GM23338 (cell line): ENCODE results near the gene SCIN. TPM values are rescaled to one million over a fixed set of nuclear protein-coding genes. Genes with fewer than 3 reads are reported as not detected.

Source experiments
- ATAC-seq: fragments of 200-7000 bp; cut with Tn5 transposase; 3 replicates; pipeline ENCODE4 v1.9.1; 2020
- DNase-seq: peaks from one replicate; pipeline ENCODE4 v3.0.0-alpha.2; 2015; ENCODE audit warnings: low spot score
- H2AFZ ChIP-seq: fragments of 200-600 bp; sonication (generic); 2 replicates; pipeline ENCODE4 v1.8.0; 2016; ENCODE audit warnings: antibody characterized with exemption, mild to moderate bottlenecking, moderate library complexity
- H3F3A ChIP-seq: fragments of 200-600 bp; sonication (generic); replicated peaks from 2 replicates; pipeline ENCODE4 v1.8.0; 2017; ENCODE audit warnings: antibody characterized with exemption, mixed run types, low read depth
- H3K27ac ChIP-seq: fragments of 200-600 bp; sonication (generic); 2 replicates; pipeline ENCODE4 v1.6.1; 2016; ENCODE audit warnings: low read depth
- H3K27me3 ChIP-seq: fragments of 200-600 bp; sonication (generic); 2 replicates; pipeline ENCODE4 v1.8.0; 2016; ENCODE audit warnings: mild to moderate bottlenecking, mixed run types, moderate library complexity; ENCODE audit not compliant: insufficient read depth
- H3K36me3 ChIP-seq: fragments of 200-600 bp; sonication (generic); 2 replicates; pipeline ENCODE4 v1.8.0; 2016; ENCODE audit warnings: mild to moderate bottlenecking; ENCODE audit not compliant: insufficient read depth
- H3K4me1 ChIP-seq: fragments of 200-600 bp; sonication (generic); 2 replicates; pipeline ENCODE4 v1.8.0; 2016; ENCODE audit warnings: mild to moderate bottlenecking, moderate library complexity; ENCODE audit not compliant: insufficient read depth
- H3K4me2 ChIP-seq: fragments of 200-600 bp; sonication (generic); 2 replicates; pipeline ENCODE4 v1.7.1; 2017; ENCODE audit warnings: mixed run types
- H3K4me3 ChIP-seq: fragments of 200-600 bp; sonication (generic); 2 replicates; pipeline ENCODE4 v1.6.1; 2016; ENCODE audit warnings: mixed run types
- H3K79me2 ChIP-seq: fragments of 200-600 bp; sonication (generic); replicated peaks from 2 replicates; pipeline ENCODE4 v1.8.0; 2017; ENCODE audit warnings: mild to moderate bottlenecking; ENCODE audit not compliant: insufficient read depth
- H3K9me2 ChIP-seq: fragments of 200-600 bp; sonication (generic); 2 replicates; pipeline ENCODE4 v1.8.0; 2017; ENCODE audit not compliant: insufficient read depth
- H4K20me1 ChIP-seq: fragments of 200-600 bp; sonication (generic); replicated peaks from 2 replicates; pipeline ENCODE4 v1.8.0; 2017; ENCODE audit warnings: mild to moderate bottlenecking; ENCODE audit not compliant: insufficient read depth
- H3K27ac Mint-ChIP-seq: 2 replicates; pipeline ENCODE4 v1.8.0; 2020; ENCODE audit warnings: inconsistent platforms, mild to moderate bottlenecking, moderate library complexity, mixed read lengths
- H3K27me3 Mint-ChIP-seq: 3 replicates; pipeline ENCODE4 v1.8.0; 2022; ENCODE audit warnings: low read depth, mild to moderate bottlenecking, moderate library complexity, mixed read lengths, inconsistent platforms; ENCODE audit not compliant: insufficient read depth, poor library complexity
- H3K36me3 Mint-ChIP-seq: 3 replicates; pipeline ENCODE4 v1.8.0; 2021; ENCODE audit warnings: low read depth, mild to moderate bottlenecking, inconsistent platforms, moderate library complexity, mixed read lengths
- H3K4me1 Mint-ChIP-seq: 3 replicates; pipeline ENCODE4 v1.8.0; 2020; ENCODE audit warnings: mild to moderate bottlenecking, inconsistent platforms, mixed read lengths
- H3K4me3 Mint-ChIP-seq: 3 replicates; pipeline ENCODE4 v1.8.0; 2021; ENCODE audit warnings: moderate library complexity, mild to moderate bottlenecking, inconsistent platforms, mixed read lengths
- H3K9me3 Mint-ChIP-seq: 3 replicates; pipeline ENCODE4 v1.8.0; 2020; ENCODE audit warnings: moderate library complexity, mild to moderate bottlenecking, inconsistent platforms, mixed read lengths
- CREB1 ChIP-seq: fragments of 250-450 bp; sonication (Bioruptor Pico); IDR thresholded peaks from 2 replicates; pipeline ENCODE4 v1.5.0; 2020; ENCODE audit warnings: low read depth, mild to moderate bottlenecking, moderate library complexity
- CTCF ChIP-seq, 2 experiments: fragments of 200-600 bp in 1 of 2; sonication (generic) in 1 of 2; conservative IDR thresholded peaks; 2 replicates each; pipeline versions ENCODE4 v1.5.1 to v1.6.1; 2016 to 2017; ENCODE audit warnings: antibody characterized with exemption in 2 of 2, low read depth in 2 of 2, mild to moderate bottlenecking in 2 of 2, moderate library complexity in 1 of 2
- ETS1 ChIP-seq: IDR thresholded peaks from 2 replicates; pipeline ENCODE4 v1.6.1; 2016; ENCODE audit warnings: antibody characterized with exemption
- EZH2 ChIP-seq: fragments of 200-600 bp; sonication (generic); IDR thresholded peaks from one replicate; pipeline ENCODE4 v1.8.0; 2017; ENCODE audit warnings: antibody characterized with exemption, mild to moderate bottlenecking, low read depth; ENCODE audit not compliant: unreplicated experiment
- EZH2phosphoT487 ChIP-seq: fragments of 200-600 bp; sonication (generic); IDR thresholded peaks from one replicate; pipeline ENCODE4 v1.8.1; 2018; ENCODE audit warnings: antibody characterized with exemption; ENCODE audit not compliant: unreplicated experiment
- JUNB ChIP-seq: IDR thresholded peaks from one replicate; pipeline ENCODE4 v1.6.1; 2016; ENCODE audit warnings: antibody characterized with exemption; ENCODE audit not compliant: unreplicated experiment
- NANOG ChIP-seq: IDR thresholded peaks from 2 replicates; pipeline ENCODE4 v1.6.1; 2016; ENCODE audit warnings: antibody characterized with exemption, borderline replicate concordance
- POLR2AphosphoS5 ChIP-seq: IDR thresholded peaks from 2 replicates; pipeline ENCODE4 v1.6.1; 2016; ENCODE audit warnings: antibody characterized with exemption, low read depth
- REST ChIP-seq: IDR thresholded peaks from one replicate; pipeline ENCODE4 v1.6.1; 2018; ENCODE audit warnings: antibody characterized with exemption; ENCODE audit not compliant: unreplicated experiment
- ZNF114 ChIP-seq: fragments of 250-450 bp; sonication (Bioruptor Pico); IDR thresholded peaks from 2 replicates; pipeline ENCODE4 v1.5.0; 2020; ENCODE audit warnings: mild to moderate bottlenecking, moderate library complexity
- ZNF331 ChIP-seq: fragments of 250-450 bp; sonication (Bioruptor Pico); IDR thresholded peaks from 2 replicates; pipeline ENCODE4 v1.5.0; 2020; ENCODE audit warnings: low read depth, mild to moderate bottlenecking, moderate library complexity
- ZNF462 ChIP-seq: fragments of 250-450 bp; sonication (Bioruptor Pico); IDR thresholded peaks from 2 replicates; pipeline ENCODE4 v1.5.0; 2020; ENCODE audit warnings: mild to moderate bottlenecking, moderate library complexity
- polyA plus RNA-seq: library from polyadenylated mRNA; unstranded; fragments of >200 nt; fragmentation: Nextera tagmentation; extraction: Ambion mirVana; gene quantifications from 2 replicates; pipeline ENCODE4 v1.2.1, GENCODE V29; 2016
- total RNA-seq: library from RNA; depleted of rRNA; stranded (reverse); fragments of >200 nt; shearing (Covaris generic); gene quantifications from 2 replicates; pipeline ENCODE4 v1.2.3, GENCODE V29; 2014

SCIN gene
- total and polyA plus RNA-seq, 2 experiments from 2014 or later: 0.80 to 0.92 TPM

- Histone ChIP-seq H3K4me1 (no peaks in the 10 kb centered on the region), H3F3A (no peaks in the 10 kb centered on the region), H3K4me2 (no peak overlapping the region), H4K20me1 (no peaks in the 10 kb centered on the region), H2AFZ (peak overlapping the region; percentile 60; the same call in 1 of the 2 replicates), H3K9me2 (no peaks in the 10 kb centered on the region), H3K27me3 (no peaks in the 10 kb centered on the region), H3K79me2 (no peaks in the 10 kb centered on the region), H3K4me3 (no peak overlapping the region), H3K27ac (no peak overlapping the region), H3K36me3 (no peaks in the 10 kb centered on the region)
- ATAC-seq (no peak), DNase-seq (no peak)
- Mint-ChIP-seq H3K27ac (no peak overlapping the region), H3K36me3 (no peaks in the 10 kb centered on the region), H3K9me3 (no peaks in the 10 kb centered on the region), H3K4me3 (no peak overlapping the region), H3K27me3 (peaks cover 2% of the 10 kb centered on the region), H3K4me1 (peaks cover 4% of the 10 kb centered on the region; the same call in 2 of the 3 replicates)
- no peak for TF ChIP-seq ZNF462 (CRISPR knock-in tag)
- no peak for TF ChIP-seq ZNF331 (CRISPR knock-in tag)
- TF ChIP-seq CREB1 (CRISPR knock-in tag): no peak
- TF ChIP-seq JUNB: no peak
- no peak for TF ChIP-seq NANOG
- no peak for TF ChIP-seq EZH2
- no peak for TF ChIP-seq ZNF114
- TF ChIP-seq POLR2AphosphoS5: no peak
- TF ChIP-seq CTCF (conservative IDR thresholded peaks at IDR 0.05; ENCODE audit: low read depth in 2 of 2): no peak
- no peak for TF ChIP-seq ETS1
- no peak for TF ChIP-seq EZH2phosphoT487
- no peak for TF ChIP-seq REST
These were observed 66.8 kb downstream of the SCIN start for GRCh38 chr7:12637328-12637727.
